OCI-M1 (cell line): Measurements from ENCODE around the gene PTPRD.
A peak's percentile ranks its signal among the peaks of the same experiment; 100 is the strongest.
"Not testable (repeated sequence)": the region's sequence is repeated elsewhere in the genome, so short reads cannot be mapped to it uniquely, and the experiment has no call there.

ENCODE experiments used
- DNase-seq: peaks from one replicate; lab custom pipeline; 2025; lab: John Stamatoyannopoulos, UW

The PTPRD gene

DNA sequence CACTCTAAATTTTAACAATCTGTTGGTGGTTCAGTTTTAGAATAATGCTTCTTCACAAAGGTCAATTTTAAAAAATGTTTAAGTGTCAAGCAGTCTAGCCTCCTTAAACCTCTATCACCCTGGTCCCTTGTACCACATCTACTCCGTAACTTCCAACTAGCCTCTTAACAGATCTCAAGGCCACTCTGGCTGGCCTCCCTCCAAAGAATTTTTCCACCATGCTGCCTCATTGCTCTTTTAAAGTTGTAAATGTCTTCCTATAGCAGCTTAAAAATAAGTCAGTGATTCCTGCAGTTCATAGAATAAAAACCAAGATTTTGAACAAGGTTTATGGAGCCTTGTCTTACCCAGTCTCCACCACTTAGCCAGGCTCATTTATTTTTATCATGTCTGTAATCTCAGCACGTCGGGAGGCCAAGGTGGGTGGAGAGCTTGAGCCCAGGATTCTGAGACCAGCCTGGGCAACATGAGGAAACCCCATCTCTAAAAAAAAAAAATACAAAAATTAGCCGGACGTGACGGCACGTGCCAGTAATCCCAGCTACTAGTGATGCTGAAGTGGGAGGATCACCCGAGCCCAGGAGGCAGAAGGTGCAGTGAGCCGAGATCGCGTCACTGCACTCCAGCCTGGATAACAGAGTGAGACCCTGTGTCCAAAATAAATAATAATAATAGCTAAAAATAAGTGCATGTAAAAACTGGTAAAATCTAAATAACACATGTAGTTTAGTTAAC lies 1888.4 kb downstream of the PTPRD start:
- DNase-seq: peak; percentile 95

GRCh38 chr9:8723195-8723594 lies 1889.6 kb downstream of the PTPRD start:
- peak; percentile 100 for DNase-seq

DNA sequence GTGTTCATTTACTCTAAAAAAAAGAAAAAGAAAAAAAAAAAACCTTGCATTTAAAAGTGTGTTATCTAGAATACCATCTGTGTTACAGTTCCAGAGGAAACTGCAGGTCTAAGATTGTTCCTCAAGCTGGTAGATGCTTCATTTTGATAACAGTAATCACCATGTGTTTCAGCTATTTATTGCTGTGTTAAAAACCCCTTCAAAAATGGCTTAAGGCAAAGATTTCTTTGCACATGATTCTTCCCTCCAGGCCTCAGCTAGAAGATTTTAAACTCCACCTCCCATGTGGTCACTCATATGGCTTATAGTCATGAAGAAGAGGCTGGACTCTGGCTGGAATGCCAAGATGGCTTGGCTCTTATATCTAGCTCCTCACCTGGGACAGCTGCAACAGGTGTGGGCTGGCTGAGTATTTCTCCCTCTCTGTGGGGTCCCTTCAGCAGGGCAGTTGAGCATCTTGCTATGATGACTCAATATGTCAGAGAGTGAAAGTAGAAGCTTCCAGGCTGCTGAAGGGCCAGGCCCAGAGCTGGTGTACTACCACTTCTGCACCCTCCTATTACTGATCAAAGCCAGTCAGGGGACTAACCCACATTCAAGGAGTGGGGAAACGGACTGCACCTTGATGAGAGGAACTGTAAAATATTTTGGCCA lies 1892.8 kb downstream of the PTPRD start:
- DNase-seq: peak; percentile 99

- peak; percentile 96 for DNase-seq
These were observed 1894.6 kb downstream of the PTPRD start for GRCh38 chr9:8718121-8718725.

GRCh38 chr9:8717146-8717545 lies 1895.7 kb downstream of the PTPRD start:
- DNase-seq: no peak

DNA sequence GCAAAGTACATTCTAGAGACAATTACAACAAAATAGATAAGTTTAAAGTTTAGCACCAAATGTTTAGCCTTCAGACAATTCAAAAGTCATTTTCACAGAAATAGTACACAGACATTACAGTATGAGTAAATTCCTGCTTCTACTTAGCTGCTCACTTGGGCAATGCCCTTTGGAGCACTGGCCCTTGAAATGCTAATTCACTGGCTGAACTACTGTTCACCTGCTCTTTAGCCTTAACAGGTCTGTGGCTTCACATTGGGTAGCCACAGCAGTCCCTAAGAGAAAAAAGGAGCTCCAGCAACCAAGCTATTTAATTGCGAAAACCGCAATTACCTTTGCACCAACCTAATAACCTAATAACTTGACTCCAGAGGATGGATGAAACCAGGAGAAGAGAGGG lies 1897.0 kb downstream of the PTPRD start:
- DNase-seq: no peak

GRCh38 chr9:8713811-8714165 lies 1899.0 kb downstream of the PTPRD start:
- DNase-seq: no peak

GRCh38 chr9:8713149-8713810 lies 1899.5 kb downstream of the PTPRD start:
- no peak for DNase-seq

- no peak for DNase-seq
These were observed 1903.1 kb downstream of the PTPRD start for GRCh38 chr9:8709731-8710130.

DNA sequence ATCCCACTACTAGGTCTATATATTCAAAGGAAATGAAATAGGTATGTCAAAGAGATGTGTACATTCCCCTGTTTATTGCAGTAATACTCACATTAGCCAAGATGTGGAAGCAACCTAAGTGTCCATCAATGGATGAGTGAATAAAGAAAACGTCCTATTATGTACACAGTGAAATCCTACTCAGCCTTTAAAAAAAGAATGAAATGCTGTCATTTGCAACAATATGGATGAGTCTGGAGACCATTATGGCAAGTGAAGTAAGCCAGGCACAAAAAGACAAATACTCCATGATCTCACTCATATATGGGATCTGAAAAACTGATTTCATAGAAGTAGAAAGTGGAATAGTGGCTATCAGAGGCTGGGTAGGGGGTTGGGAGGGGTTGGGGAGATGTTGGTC lies 1904.1 kb downstream of the PTPRD start:
- DNase-seq: no peak

- DNase-seq: no peak
These were observed 1905.8 kb downstream of the PTPRD start for GRCh38 chr9:8706998-8707397.

- DNase-seq: no peak
These were observed 1906.3 kb downstream of the PTPRD start for GRCh38 chr9:8706531-8706930.

DNA sequence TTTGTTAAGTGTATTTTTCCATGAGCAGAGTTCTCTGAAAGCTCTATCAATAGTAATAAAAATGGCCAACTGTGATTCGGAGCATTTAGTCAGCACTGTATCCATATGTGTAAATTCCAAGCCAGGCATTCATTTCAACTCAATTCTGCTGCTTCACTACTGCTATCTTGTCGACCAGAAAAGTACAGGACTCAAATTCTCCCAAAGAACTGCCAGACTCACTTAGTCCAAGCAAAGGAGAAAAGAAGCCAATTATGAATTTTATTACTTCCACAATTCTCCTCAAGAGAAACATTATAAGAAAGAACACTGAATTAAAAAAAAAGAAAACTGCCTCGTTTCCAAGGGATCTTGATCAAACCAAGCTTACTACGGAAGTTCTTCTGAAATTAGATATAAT lies 1906.9 kb downstream of the PTPRD start:
- DNase-seq: no peak

GRCh38 chr9:8703904-8704303 lies 1908.9 kb downstream of the PTPRD start:
- DNase-seq: no peak

GRCh38 chr9:8701904-8702303 lies 1910.9 kb downstream of the PTPRD start:
- DNase-seq: no peak

DNA sequence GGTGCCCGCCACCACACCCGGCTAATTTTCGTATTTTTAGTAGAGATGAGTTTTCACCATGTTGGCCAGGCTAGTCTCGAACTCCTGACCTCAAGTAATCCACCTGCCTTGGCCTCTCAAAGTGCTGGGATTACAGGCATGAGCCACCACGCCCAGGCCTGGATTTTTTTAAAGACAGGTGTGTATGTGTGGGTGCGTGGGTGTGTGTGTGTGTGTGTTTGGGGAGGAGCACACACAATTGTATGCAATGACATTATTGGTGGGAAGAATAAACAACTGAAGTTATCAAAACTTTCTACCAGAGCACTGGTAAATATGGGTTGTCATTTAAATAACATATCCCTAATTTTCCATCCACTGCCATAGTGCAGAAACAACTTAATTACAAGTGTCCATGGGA lies 1915.2 kb downstream of the PTPRD start:
- DNase-seq: not testable (repeated sequence)

- peak; percentile 98 for DNase-seq
These were observed 1916.3 kb downstream of the PTPRD start for GRCh38 chr9:8696516-8696915.

DNA sequence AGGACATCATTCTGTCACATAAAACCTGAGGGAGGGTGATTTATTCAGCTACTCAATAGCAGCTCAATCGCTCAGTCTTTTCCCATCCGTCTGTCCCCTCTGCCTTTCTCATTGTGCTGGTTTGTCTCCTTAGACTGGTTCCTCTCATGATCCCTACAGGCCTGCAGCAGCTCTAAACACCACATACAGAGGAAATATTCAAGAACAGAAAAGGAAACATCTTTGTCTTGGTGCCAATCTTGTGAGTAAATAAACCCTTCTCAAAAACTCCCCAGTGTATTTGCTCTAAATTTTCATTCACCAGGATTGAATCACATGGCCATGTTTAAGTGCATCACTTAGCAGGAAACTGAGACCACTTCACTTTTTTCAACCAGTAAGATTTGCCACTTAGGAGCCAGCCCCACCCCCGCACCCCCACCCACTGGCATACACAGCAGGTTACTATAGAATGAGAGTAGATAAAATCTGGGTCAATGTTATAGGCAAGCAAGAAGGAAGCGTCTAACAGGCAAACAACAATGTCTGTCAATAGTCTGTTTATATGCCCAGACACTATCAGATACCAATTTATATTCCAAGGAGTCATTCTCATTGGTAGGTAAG lies 1917.7 kb downstream of the PTPRD start:
- no peak for DNase-seq

DNA sequence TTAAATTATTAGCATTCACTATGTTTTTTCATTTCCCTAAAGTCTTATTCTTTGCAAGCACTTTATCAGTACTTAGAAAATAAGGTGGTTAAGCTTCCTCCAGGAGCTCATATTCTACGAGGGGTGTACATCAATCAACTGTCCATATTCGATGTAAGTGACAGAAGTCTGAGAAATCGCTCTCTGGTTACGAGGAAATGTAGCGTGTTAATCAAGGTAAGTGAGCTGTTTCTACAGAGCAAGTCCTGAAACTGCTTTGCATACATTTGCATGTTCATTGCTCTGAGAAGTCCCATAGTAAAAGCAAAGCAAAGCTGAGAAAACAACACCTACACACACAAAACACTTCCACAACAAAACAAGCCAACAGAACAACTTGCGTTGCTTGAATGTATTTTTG lies 1919.3 kb downstream of the PTPRD start:
- DNase-seq: no peak

DNA sequence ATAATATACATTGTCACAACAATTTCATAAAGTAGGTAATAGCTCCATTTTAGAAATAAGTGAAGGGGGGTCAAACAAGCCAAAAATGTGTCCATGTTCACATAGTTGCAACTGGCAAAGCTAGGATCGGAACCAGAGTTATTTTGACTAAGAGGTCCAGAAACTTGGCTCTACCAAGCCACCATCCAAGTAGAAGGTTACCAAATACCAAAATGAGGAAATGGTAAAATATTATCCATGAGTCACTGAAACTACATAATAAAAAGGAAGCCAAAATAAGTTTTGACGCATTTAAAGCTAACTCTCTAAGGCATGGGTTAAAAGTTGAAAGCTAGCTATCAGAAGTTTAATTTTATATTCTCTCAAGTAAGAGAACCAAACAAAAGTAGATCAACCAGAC lies 1926.3 kb downstream of the PTPRD start:
- DNase-seq: peak; percentile 90

GRCh38 chr9:8685825-8686224 lies 1927.0 kb downstream of the PTPRD start:
- DNase-seq: no peak

GRCh38 chr9:8684978-8685708 lies 1927.7 kb downstream of the PTPRD start:
- peak; percentile 91 for DNase-seq
